ENCODE data around the gene CLEC3A.

CLEC3A gene

GRCh38 chr16:78072275-78072674, 49.9 kb downstream of the CLEC3A start:
- no peak overlapping the region for H3K4me3 ChIP-seq (ENCODE audit: low read depth, low read length)
- no peak for TF ChIP-seq CTCF (IDR thresholded peaks at IDR 0.05; ENCODE audit: control insufficient read depth, extremely low read depth, insufficient read depth)
- DNase-seq (ENCODE audit: low read depth) = no peak

- no peak overlapping the region for H3K4me3 ChIP-seq (ENCODE audit: low read depth, low read length)
- no peak for DNase-seq (ENCODE audit: low read depth)
- no peak for TF ChIP-seq CTCF (IDR thresholded peaks at IDR 0.05; ENCODE audit: control insufficient read depth, extremely low read depth, insufficient read depth)
These were observed 53.5 kb downstream of the CLEC3A start for GRCh38 chr16:78075800-78076199.

GRCh38 chr16:78081341-78081740, 59.0 kb downstream of the CLEC3A start:
- DNase-seq (ENCODE audit: low read depth) = no peak
- no peak overlapping the region for H3K4me3 ChIP-seq (ENCODE audit: low read depth, low read length)
- no peak for TF ChIP-seq CTCF (IDR thresholded peaks at IDR 0.05; ENCODE audit: control insufficient read depth, extremely low read depth, insufficient read depth)

Data from LNCaP clone FGC (cell line).